Lung microvascular endothelial cell (primary cell): ENCODE measurements around the gene RAB1B. TPM values are rescaled to one million over a fixed set of nuclear protein-coding genes. Genes with fewer than 3 reads are reported as not detected.

ENCODE experiments used
- DNase-seq, 2 donors: peaks; one replicate each; pipeline versions ENCODE4 v3.0.0 to v3.0.0-alpha.2; 2010; ENCODE audit warnings: low read depth in 2 of 2
- total RNA-seq: library from RNA; depleted of rRNA; stranded (reverse); fragments of >200 nt; gene quantifications from 2 replicates; pipeline ENCODE4 v1.2.1, GENCODE V29; 2014

RAB1B gene
- total RNA-seq, 1 donor from 2014 or later: 64.1 TPM

GRCh38 chr11:66282468-66283455 is 14.3 kb downstream of the RAB1B start:
- peak; percentile 97 to 99 for DNase-seq

- DNase-seq: no peak
These were observed 15.1 kb downstream of the RAB1B start for GRCh38 chr11:66283461-66284105.

GRCh38 chr11:66284526-66285078 is 16.2 kb downstream of the RAB1B start:
- DNase-seq: no peak

- DNase-seq: no peak
These were observed 17.0 kb downstream of the RAB1B start for GRCh38 chr11:66285250-66285947.

GRCh38 chr11:66286699-66287098 is 18.3 kb downstream of the RAB1B start:
- DNase-seq: no peak

GRCh38 chr11:66287211-66287888 is 18.9 kb downstream of the RAB1B start:
- no peak for DNase-seq

- no peak for DNase-seq
These were observed 19.6 kb downstream of the RAB1B start for GRCh38 chr11:66287889-66288670.

GRCh38 chr11:66288671-66289547 is 20.5 kb downstream of the RAB1B start, which contains the start of gene YIF1A:
YIF1A (minus strand) TSS chr11:66289143; CDS start chr11:66288985, 158 bp downstream.
- peak; percentile 100 for DNase-seq

GRCh38 chr11:66289548-66290329 is 21.3 kb downstream of the RAB1B start:
- peak; percentile 77 to 80 for DNase-seq

- DNase-seq: no peak
These were observed 21.8 kb downstream of the RAB1B start for GRCh38 chr11:66290330-66290621.

GRCh38 chr11:66291303-66291705 is 22.9 kb downstream of the RAB1B start:
- no peak for DNase-seq

GRCh38 chr11:66291706-66292542 is 23.5 kb downstream of the RAB1B start, which contains the start of gene TMEM151A:
TMEM151A (plus strand) TSS chr11:66291894; CDS start chr11:66292014, 120 bp downstream.
- DNase-seq: no peak

GRCh38 chr11:66292543-66293332 is 24.3 kb downstream of the RAB1B start:
- no peak for DNase-seq

GRCh38 chr11:66293352-66293751 is 24.9 kb downstream of the RAB1B start:
- DNase-seq: no peak

GRCh38 chr11:66293777-66294625 is 25.6 kb downstream of the RAB1B start:
- no peak for DNase-seq
